Endothelial cell of umbilical vein (primary cell): ENCODE data around the gene MCC.

Experiments
- CTCF ChIP-seq, 2 donors: IDR thresholded peaks; 1 replicate in 1 of 2; 2 replicates in 1 of 2; pipeline ENCODE4 v1.5.1; 2011; ENCODE audit warnings: low read length in 2 of 2, mild to moderate bottlenecking in 2 of 2, moderate library complexity in 2 of 2, control low read depth in 1 of 2, inconsistent platforms in 1 of 2, low read depth in 1 of 2; ENCODE audit not compliant: insufficient read depth in 1 of 2; ENCODE audit errors: extremely low read depth in 1 of 2
- EZH2 ChIP-seq: IDR thresholded peaks from 2 replicates; pipeline ENCODE4 v1.6.1; 2012; ENCODE audit warnings: borderline replicate concordance, low read depth, mild to moderate bottlenecking, moderate library complexity, low read length, inconsistent platforms; ENCODE audit not compliant: severe bottlenecking
- FOS ChIP-seq: IDR thresholded peaks from 2 replicates; pipeline ENCODE4 v1.6.1; 2011; ENCODE audit warnings: mild to moderate bottlenecking, low read length, moderate library complexity, borderline replicate concordance; ENCODE audit not compliant: insufficient read depth
- GATA2 ChIP-seq: IDR thresholded peaks from 2 replicates; pipeline ENCODE4 v1.7.0; 2011; ENCODE audit warnings: low read depth, mild to moderate bottlenecking, moderate library complexity, mixed read lengths, low read length; ENCODE audit not compliant: insufficient read length, insufficient read depth
- JUN ChIP-seq: IDR thresholded peaks from 2 replicates; pipeline ENCODE4 v1.6.1; 2011; ENCODE audit warnings: borderline replicate concordance, low read depth; ENCODE audit not compliant: insufficient read length, insufficient read depth
- MAX ChIP-seq: IDR thresholded peaks from 2 replicates; pipeline ENCODE4 v1.6.1; 2011; ENCODE audit not compliant: insufficient read depth, insufficient read length
- MYC ChIP-seq: IDR thresholded peaks from one replicate; pipeline ENCODE4 v1.6.1; 2011; ENCODE audit warnings: mild to moderate bottlenecking, low read depth, low read length
- POLR2A ChIP-seq: IDR thresholded peaks from 2 replicates; pipeline ENCODE4 v1.6.1; 2012; ENCODE audit warnings: low read depth, mild to moderate bottlenecking, control low read depth, low read length
- POLR2AphosphoS5 ChIP-seq: IDR thresholded peaks from 2 replicates; pipeline ENCODE4 v1.6.1; 2012; ENCODE audit warnings: low read depth, mild to moderate bottlenecking, control low read depth, low read length, moderate library complexity; ENCODE audit not compliant: insufficient read depth

GRCh38 chr5:113495422-113495841 lies 7.2 kb upstream of the MCC start:
- TF ChIP-seq EZH2 (no peak), CTCF (IDR thresholded peaks at IDR 0.05; ENCODE audit: extremely low read depth in 1 of 2, insufficient read depth in 1 of 2, low read depth in 1 of 2, low read length in 2 of 2) (no peak), MYC (no peak), JUN (peak; percentile 69), POLR2A (no peak), POLR2AphosphoS5 (peak; percentile 55), MAX (no peak), GATA2 (no peak), FOS (peak; percentile 78)
